ENCODE data around the gene ARID1A. TPM values are rescaled to one million over a fixed set of nuclear protein-coding genes. Genes with fewer than 3 reads are reported as not detected.

Gene ARID1A
- total RNA-seq, 1 donor from 2014 or later = 70.0 TPM

DNA sequence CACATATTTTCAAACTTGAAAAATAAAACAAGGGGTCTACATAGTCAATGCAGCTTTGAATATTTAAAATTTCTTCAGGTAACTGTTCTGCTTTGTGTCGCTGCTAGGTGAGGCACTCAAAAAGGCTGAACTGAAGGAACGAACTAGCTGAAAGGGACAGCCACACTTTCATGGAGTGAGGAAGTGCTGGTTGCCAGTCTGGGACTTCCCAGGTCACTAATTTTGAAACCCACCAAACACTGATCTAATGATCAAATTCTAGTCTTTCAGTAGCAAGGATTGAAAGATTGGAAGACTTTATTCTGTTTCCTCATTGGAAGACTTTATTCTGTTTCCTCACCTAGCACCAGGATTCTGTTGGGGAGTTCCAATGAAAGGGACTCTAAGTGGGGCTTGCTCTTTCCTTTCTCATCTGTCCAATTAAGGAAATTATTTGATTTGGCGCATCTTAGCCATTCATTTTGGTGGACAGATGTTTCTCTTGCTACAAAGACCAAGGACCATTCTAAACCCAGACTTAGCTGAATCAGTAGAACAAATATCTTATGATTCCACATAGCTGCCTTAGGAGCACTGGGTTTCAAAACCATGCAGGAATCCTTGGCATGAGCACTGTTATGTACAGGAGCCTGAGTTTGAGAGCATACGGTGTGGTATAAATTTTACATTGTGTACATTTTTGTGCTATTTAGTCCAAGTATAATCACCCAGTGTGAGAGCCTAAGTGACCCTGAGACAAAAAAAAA lies 10.9 kb upstream of the ARID1A start:
- no peak overlapping the region for H3K4me3 Mint-ChIP-seq (ENCODE audit: unreplicated experiment)
- no peak for DNase-seq (ENCODE audit: extremely low spot score, unreplicated experiment)
- no peaks in the 10 kb centered on the region for H3K9me3 Mint-ChIP-seq (ENCODE audit: unreplicated experiment)
- no peaks in the 10 kb centered on the region for H3K27me3 Mint-ChIP-seq (ENCODE audit: unreplicated experiment)
- TF ChIP-seq, protein P1, sequence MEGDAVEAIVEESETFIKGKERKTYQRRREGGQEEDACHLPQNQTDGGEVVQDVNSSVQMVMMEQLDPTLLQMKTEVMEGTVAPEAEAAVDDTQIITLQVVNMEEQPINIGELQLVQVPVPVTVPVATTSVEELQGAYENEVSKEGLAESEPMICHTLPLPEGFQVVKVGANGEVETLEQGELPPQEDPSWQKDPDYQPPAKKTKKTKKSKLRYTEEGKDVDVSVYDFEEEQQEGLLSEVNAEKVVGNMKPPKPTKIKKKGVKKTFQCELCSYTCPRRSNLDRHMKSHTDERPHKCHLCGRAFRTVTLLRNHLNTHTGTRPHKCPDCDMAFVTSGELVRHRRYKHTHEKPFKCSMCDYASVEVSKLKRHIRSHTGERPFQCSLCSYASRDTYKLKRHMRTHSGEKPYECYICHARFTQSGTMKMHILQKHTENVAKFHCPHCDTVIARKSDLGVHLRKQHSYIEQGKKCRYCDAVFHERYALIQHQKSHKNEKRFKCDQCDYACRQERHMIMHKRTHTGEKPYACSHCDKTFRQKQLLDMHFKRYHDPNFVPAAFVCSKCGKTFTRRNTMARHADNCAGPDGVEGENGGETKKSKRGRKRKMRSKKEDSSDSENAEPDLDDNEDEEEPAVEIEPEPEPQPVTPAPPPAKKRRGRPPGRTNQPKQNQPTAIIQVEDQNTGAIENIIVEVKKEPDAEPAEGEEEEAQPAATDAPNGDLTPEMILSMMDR (IDR thresholded peaks at IDR 0.05) = no peak
- peaks cover 10% of the 10 kb centered on the region for H3K4me1 Mint-ChIP-seq (ENCODE audit: unreplicated experiment)
- H3K27ac Mint-ChIP-seq (ENCODE audit: unreplicated experiment) = no peak overlapping the region
- no peaks in the 10 kb centered on the region for H3K36me3 Mint-ChIP-seq (ENCODE audit: unreplicated experiment)

DNA sequence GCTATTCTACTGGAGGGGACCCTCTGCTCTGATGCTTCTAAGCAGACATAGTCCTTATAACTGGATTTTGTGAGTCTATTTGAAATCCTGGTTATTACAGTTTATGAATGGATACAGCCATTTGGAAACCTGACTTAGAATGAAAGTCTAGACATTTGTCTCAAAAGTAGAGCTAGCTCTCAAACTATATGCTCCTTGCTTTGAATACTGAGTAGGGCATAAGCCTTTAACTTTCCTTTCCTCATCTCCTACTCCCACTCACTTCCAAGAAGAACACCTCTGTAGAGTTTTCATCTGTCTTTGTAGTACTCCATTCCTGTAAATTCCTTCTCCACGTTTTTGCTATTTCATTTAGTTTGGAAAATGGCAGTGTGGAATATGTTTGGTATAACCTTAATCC lies 9.0 kb upstream of the ARID1A start:
- Mint-ChIP-seq H3K27ac (ENCODE audit: unreplicated experiment) (no peak overlapping the region), H3K4me1 (ENCODE audit: unreplicated experiment) (peaks cover 21% of the 10 kb centered on the region), H3K9me3 (ENCODE audit: unreplicated experiment) (no peaks in the 10 kb centered on the region), H3K36me3 (ENCODE audit: unreplicated experiment) (no peaks in the 10 kb centered on the region), H3K4me3 (ENCODE audit: unreplicated experiment) (no peak overlapping the region), H3K27me3 (ENCODE audit: unreplicated experiment) (no peaks in the 10 kb centered on the region)
- TF ChIP-seq, protein P1 (IDR thresholded peaks at IDR 0.05) = no peak
- DNase-seq (ENCODE audit: extremely low spot score, unreplicated experiment) = no peak

DNA sequence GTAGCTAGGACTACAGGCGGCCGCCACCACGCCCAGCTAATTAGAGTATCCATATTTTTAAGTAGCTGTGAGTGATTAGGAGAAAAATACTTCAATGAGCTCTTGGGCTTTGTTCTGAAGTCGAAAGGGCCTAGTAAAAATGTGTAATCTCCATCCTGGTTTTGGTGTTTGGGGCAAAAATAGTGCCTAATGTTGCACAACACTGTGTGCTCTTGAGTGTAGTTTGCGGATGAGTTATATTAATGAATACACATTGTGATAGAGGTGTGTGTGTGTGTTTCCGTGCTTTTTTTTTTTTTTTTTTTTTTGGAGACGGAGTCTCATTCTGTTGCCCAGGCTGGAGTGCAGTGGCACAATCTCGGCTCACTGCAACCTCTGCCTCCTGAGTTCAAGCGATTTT lies 6.3 kb upstream of the ARID1A start:
- Mint-ChIP-seq H3K27me3 (ENCODE audit: unreplicated experiment) (no peaks in the 10 kb centered on the region), H3K9me3 (ENCODE audit: unreplicated experiment) (no peaks in the 10 kb centered on the region), H3K36me3 (ENCODE audit: unreplicated experiment) (no peaks in the 10 kb centered on the region), H3K4me1 (ENCODE audit: unreplicated experiment) (peaks cover 40% of the 10 kb centered on the region), H3K27ac (ENCODE audit: unreplicated experiment) (no peak overlapping the region), H3K4me3 (ENCODE audit: unreplicated experiment) (no peak overlapping the region)
- no peak for DNase-seq (ENCODE audit: extremely low spot score, unreplicated experiment)
- TF ChIP-seq, protein P1 (IDR thresholded peaks at IDR 0.05) = no peak

DNA sequence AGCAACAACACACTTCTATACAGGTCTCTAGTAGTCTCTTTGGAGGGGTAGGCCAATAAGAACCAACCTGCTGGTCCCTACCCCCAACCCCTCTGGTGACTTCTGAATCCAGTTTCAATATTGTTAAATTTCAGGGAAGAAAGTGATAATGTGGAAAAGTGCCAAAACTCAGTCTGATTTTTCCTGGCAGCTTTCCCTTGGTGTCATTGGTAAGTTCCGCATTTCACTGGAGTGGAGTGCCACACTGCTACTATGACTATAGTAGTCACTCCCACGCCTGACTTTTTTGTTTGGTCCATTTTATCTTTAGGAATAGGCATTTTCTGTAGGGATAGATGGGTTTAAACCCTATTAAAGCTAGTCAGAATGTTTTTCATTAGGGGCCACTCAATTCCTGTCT lies 5.7 kb upstream of the ARID1A start:
- no peak for DNase-seq (ENCODE audit: extremely low spot score, unreplicated experiment)
- Mint-ChIP-seq H3K9me3 (ENCODE audit: unreplicated experiment) (no peaks in the 10 kb centered on the region), H3K27ac (ENCODE audit: unreplicated experiment) (no peak overlapping the region), H3K4me3 (ENCODE audit: unreplicated experiment) (no peak overlapping the region), H3K27me3 (ENCODE audit: unreplicated experiment) (no peaks in the 10 kb centered on the region), H3K4me1 (ENCODE audit: unreplicated experiment) (peaks cover 46% of the 10 kb centered on the region), H3K36me3 (ENCODE audit: unreplicated experiment) (no peaks in the 10 kb centered on the region)
- TF ChIP-seq, protein P1 (IDR thresholded peaks at IDR 0.05) = no peak

DNA sequence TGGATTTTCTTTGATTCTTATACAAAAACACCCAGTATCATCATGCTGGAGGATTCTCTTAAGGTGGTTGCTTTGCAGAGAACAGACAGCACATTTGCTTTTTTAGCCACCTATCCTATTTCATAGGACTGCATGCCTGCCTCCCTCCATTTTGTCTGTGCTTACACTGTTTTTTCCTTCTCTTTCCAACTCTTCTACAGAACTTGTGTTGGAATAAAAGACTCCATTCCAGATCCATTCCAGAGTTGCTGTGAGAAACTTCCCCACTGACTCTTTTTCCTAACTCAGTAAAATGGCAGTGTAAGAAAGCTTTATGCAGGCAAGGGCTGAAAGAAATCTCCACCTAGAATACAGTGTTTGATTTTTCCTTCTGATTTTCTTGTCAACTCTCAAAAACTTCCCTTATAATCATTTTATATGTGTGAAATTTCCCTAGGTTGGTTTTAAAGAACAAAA lies 5.2 kb upstream of the ARID1A start:
- no peak for DNase-seq (ENCODE audit: extremely low spot score, unreplicated experiment)
- Mint-ChIP-seq H3K27me3 (ENCODE audit: unreplicated experiment) (no peaks in the 10 kb centered on the region), H3K9me3 (ENCODE audit: unreplicated experiment) (no peaks in the 10 kb centered on the region), H3K27ac (ENCODE audit: unreplicated experiment) (no peak overlapping the region), H3K36me3 (ENCODE audit: unreplicated experiment) (no peaks in the 10 kb centered on the region), H3K4me1 (ENCODE audit: unreplicated experiment) (peaks cover 43% of the 10 kb centered on the region), H3K4me3 (ENCODE audit: unreplicated experiment) (peak overlapping the region; percentile 1)
- TF ChIP-seq, protein P1 (IDR thresholded peaks at IDR 0.05) = no peak
